A549 (cell line): ENCODE data around the gene DHPS.

Source experiments
- CEBPB ChIP-seq, 2 experiments: fragments of >200 bp in 1 of 2; sonication (Bioruptor Twin) in 1 of 2; formaldehyde crosslinking in 1 of 2; IDR thresholded peaks; 2 replicates each; pipeline ENCODE4 v1.6.1; 2012 to 2016
- EHF ChIP-seq: fragments of 250-450 bp; sonication (Bioruptor Pico); IDR thresholded peaks from 2 replicates; pipeline ENCODE4 v1.5.0; 2020; ENCODE audit warnings: mild to moderate bottlenecking
- EP300 ChIP-seq, 2 experiments: fragments of >200 bp; sonication (Bioruptor Twin); formaldehyde crosslinking; IDR thresholded peaks; 2 replicates in 1 of 2; 3 replicates in 1 of 2; pipeline ENCODE4 v1.6.1; 2016 to 2017
- FOSB ChIP-seq: fragments of 250-450 bp; sonication (Bioruptor Pico); IDR thresholded peaks from 2 replicates; pipeline ENCODE4 v1.5.0; 2020; ENCODE audit warnings: mild to moderate bottlenecking, moderate library complexity
- JUNB ChIP-seq: fragments of >200 bp; sonication (Bioruptor Twin); formaldehyde crosslinking; IDR thresholded peaks from 2 replicates; pipeline ENCODE4 v1.6.1; 2016
- MAZ ChIP-seq: fragments of 150-350 bp; IDR thresholded peaks from 2 replicates; pipeline ENCODE4 v1.6.1; 2014; ENCODE audit warnings: antibody characterized with exemption, low read depth, low read length, borderline replicate concordance
- MYC ChIP-seq: IDR thresholded peaks from 2 replicates; pipeline ENCODE4 v1.6.1; 2012; ENCODE audit warnings: mild to moderate bottlenecking, inconsistent platforms, low read length, improper control_type of control experiment, borderline replicate concordance
- POLR2A ChIP-seq: IDR thresholded peaks from 2 replicates; pipeline ENCODE4 v1.6.1; 2012; ENCODE audit warnings: mild to moderate bottlenecking, low read length
- RARB ChIP-seq: fragments of 250-450 bp; sonication (Bioruptor Pico); IDR thresholded peaks from 2 replicates; pipeline ENCODE4 v1.8.0; 2021; ENCODE audit warnings: mild to moderate bottlenecking, moderate library complexity
- RFX5 ChIP-seq: fragments of 450-650 bp; IDR thresholded peaks from 2 replicates; pipeline ENCODE4 v1.7.1; 2014; ENCODE audit warnings: antibody characterized with exemption, mild to moderate bottlenecking, moderate library complexity
- SMC3 ChIP-seq: fragments of >200 bp; sonication (Bioruptor Twin); formaldehyde crosslinking; IDR thresholded peaks from 3 replicates; pipeline ENCODE4 v1.6.1; 2018; ENCODE audit warnings: inconsistent platforms
- ZFP36 ChIP-seq: fragments of 450-650 bp; IDR thresholded peaks from 2 replicates; pipeline ENCODE4 v1.6.1; 2014; ENCODE audit warnings: borderline replicate concordance; ENCODE audit not compliant: partially characterized antibody
- TF ChIP-seq, protein P1 (sequence below): fragments of 250-450 bp; sonication (Bioruptor Pico); IDR thresholded peaks from 2 replicates; pipeline ENCODE4 v1.5.0; 2021; ENCODE audit warnings: mild to moderate bottlenecking, moderate library complexity, borderline replicate concordance
- TF ChIP-seq, protein P2 (sequence below): fragments of >200 bp; sonication (Bioruptor Twin); formaldehyde crosslinking; IDR thresholded peaks from 3 replicates; pipeline ENCODE4 v1.5.1; 2016

DNA sequence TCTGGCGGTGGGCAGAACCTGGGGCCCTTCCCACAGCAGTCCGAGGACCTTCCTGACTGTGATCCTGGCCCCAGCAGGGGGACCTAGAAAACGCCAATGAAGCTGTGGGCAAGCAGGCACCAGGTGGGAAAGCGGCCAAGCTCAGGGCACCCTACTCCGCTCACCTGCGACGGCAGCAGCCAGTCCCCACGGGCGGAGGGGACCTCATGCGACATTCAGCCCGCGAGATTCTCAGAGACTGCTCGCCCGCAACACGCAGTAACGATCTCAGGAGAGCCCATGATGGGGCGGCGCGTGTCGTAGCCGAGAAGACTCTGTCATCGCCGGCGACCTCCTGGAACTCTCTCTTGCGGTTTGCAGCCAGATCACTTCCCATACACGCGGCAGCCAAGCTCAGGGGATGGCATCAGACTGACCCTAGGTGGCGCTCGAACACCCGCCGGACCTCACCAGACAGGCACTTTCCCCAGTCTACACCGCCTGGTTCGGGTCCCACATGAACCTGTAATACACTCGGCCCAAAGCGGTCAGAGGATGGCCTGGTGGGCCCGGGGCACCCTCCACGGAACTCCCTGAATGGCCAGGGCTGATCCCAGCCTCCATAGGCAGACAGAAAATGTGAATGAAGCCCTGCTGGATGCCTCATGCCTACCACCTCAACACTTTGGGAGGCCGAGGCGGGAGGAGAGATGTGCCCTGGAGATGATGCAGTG is 41.6 kb downstream of the DHPS start:
- TF ChIP-seq, protein P1, sequence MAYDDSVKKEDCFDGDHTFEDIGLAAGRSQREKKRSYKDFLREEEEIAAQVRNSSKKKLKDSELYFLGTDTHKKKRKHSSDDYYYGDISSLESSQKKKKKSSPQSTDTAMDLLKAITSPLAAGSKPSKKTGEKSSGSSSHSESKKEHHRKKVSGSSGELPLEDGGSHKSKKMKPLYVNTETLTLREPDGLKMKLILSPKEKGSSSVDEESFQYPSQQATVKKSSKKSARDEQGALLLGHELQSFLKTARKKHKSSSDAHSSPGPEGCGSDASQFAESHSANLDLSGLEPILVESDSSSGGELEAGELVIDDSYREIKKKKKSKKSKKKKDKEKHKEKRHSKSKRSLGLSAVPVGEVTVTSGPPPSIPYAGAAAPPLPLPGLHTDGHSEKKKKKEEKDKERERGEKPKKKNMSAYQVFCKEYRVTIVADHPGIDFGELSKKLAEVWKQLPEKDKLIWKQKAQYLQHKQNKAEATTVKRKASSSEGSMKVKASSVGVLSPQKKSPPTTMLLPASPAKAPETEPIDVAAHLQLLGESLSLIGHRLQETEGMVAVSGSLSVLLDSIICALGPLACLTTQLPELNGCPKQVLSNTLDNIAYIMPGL (CRISPR knock-in tag) = no peak
- TF ChIP-seq RFX5 (no peak), EHF (CRISPR knock-in tag) (no peak), EP300 (IDR thresholded peaks at IDR 0.05) (no peak), POLR2A (no peak), MYC (no peak), JUNB (no peak), FOSB (CRISPR knock-in tag) (no peak), MAZ (no peak), CEBPB (IDR thresholded peaks at IDR 0.05) (no peak), SMC3 (no peak), ZFP36 (no peak), RARB (no peak)
- TF ChIP-seq, protein P2, sequence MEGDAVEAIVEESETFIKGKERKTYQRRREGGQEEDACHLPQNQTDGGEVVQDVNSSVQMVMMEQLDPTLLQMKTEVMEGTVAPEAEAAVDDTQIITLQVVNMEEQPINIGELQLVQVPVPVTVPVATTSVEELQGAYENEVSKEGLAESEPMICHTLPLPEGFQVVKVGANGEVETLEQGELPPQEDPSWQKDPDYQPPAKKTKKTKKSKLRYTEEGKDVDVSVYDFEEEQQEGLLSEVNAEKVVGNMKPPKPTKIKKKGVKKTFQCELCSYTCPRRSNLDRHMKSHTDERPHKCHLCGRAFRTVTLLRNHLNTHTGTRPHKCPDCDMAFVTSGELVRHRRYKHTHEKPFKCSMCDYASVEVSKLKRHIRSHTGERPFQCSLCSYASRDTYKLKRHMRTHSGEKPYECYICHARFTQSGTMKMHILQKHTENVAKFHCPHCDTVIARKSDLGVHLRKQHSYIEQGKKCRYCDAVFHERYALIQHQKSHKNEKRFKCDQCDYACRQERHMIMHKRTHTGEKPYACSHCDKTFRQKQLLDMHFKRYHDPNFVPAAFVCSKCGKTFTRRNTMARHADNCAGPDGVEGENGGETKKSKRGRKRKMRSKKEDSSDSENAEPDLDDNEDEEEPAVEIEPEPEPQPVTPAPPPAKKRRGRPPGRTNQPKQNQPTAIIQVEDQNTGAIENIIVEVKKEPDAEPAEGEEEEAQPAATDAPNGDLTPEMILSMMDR = no peak
